Subcutaneous abdominal adipose tissue (tissue), 5 donors: ENCODE results near the gene SUN3.

Experiments used
- H3K27ac ChIP-seq: one replicate; pipeline ENCODE4 v1.7.0; 2013; ENCODE audit warnings: low read depth, mild to moderate bottlenecking, inconsistent platforms, low read length, moderate library complexity
- H3K27me3 ChIP-seq, 5 donors: one replicate each; pipeline ENCODE4 v1.7.0; 2013; ENCODE audit warnings: low read length in 5 of 5, inconsistent platforms in 1 of 5; ENCODE audit not compliant: control insufficient read depth in 5 of 5, insufficient read depth in 4 of 5
- H3K36me3 ChIP-seq, 5 donors: one replicate each; pipeline ENCODE4 v1.7.0; 2013; ENCODE audit warnings: low read length in 5 of 5; ENCODE audit not compliant: control insufficient read depth in 5 of 5, insufficient read depth in 5 of 5
- H3K4me1 ChIP-seq, 5 donors: one replicate each; pipeline ENCODE4 v1.7.0; 2013; ENCODE audit warnings: low read length in 5 of 5, mild to moderate bottlenecking in 3 of 5, moderate library complexity in 1 of 5; ENCODE audit not compliant: control insufficient read depth in 5 of 5, insufficient read depth in 5 of 5
- H3K4me3 ChIP-seq, 5 donors: one replicate each; pipeline ENCODE4 v1.7.0; 2013; ENCODE audit warnings: low read length in 5 of 5, low read depth in 1 of 5
- H3K9ac ChIP-seq, 5 donors: one replicate each; pipeline ENCODE4 v1.7.0; 2013; ENCODE audit warnings: low read length in 5 of 5, mild to moderate bottlenecking in 4 of 5, moderate library complexity in 3 of 5
- H3K9me3 ChIP-seq, 5 donors: one replicate each; pipeline ENCODE4 v1.7.0; 2013; ENCODE audit warnings: low read length in 5 of 5; ENCODE audit not compliant: control insufficient read depth in 5 of 5
- donor health status: healthy.
- donor health status: healthy.
- donor health status: healthy.
- donor health status: healthy.
- donor health status: healthy.

The SUN3 gene

GRCh38 chr7:48035301-48035966 is 6.5 kb upstream of the SUN3 start, which contains the start of gene C7orf57:
TSS of gene C7orf57 (plus strand) at chr7:48035543. CDS start at chr7:48036309, 766 bp downstream.
- no peak within 1 kb of the TSS for H3K27ac ChIP-seq
- no peaks in the 10 kb centered on the region for H3K9me3 ChIP-seq
- H3K4me1 ChIP-seq, result peaks cover 0 to 13% (median 11%) of the 10 kb centered on the region in 5 donors
- peak within 1 kb of the TSS; percentile 54 to 76 (median 70) for H3K4me3 ChIP-seq
- peaks cover 3 to 14% (median 11%) of the 10 kb centered on the region in 5 donors for H3K27me3 ChIP-seq
- peak within 1 kb of the TSS in 2 of 5 donors; percentile 1 to 18 for H3K9ac ChIP-seq
- H3K36me3 ChIP-seq, result no peaks in the 10 kb centered on the region

- H3K4me1 ChIP-seq, result peaks cover 0 to 13% (median 11%) of the 10 kb centered on the region in 5 donors
- H3K9ac ChIP-seq, result no peak overlapping the region
- no peak overlapping the region for H3K27ac ChIP-seq
- H3K9me3 ChIP-seq, result no peaks in the 10 kb centered on the region
- H3K4me3 ChIP-seq, result no peak overlapping the region
- H3K36me3 ChIP-seq, result no peaks in the 10 kb centered on the region
- H3K27me3 ChIP-seq, result peaks cover 3 to 14% (median 11%) of the 10 kb centered on the region in 5 donors
Measured at GRCh38 chr7:48033922-48034321, 5.0 kb upstream of the SUN3 start.

- Histone ChIP-seq H3K9ac (no peak overlapping the region), H3K36me3 (no peaks in the 10 kb centered on the region), H3K9me3 (no peaks in the 10 kb centered on the region), H3K4me3 (no peak overlapping the region), H3K27ac (no peak overlapping the region), H3K27me3 (peaks cover 3 to 9% (median 7%) of the 10 kb centered on the region in 5 donors), H3K4me1 (peaks cover 0 to 19% (median 8%) of the 10 kb centered on the region in 5 donors)
Measured at GRCh38 chr7:48031111-48031510, 2.2 kb upstream of the SUN3 start.

GRCh38 chr7:48025624-48026023 is 3.3 kb downstream of the SUN3 start:
- no peaks in the 10 kb centered on the region for H3K36me3 ChIP-seq
- no peak overlapping the region for H3K4me3 ChIP-seq
- H3K4me1 ChIP-seq, result peaks cover 0 to 8% (median 0%) of the 10 kb centered on the region in 5 donors
- H3K9me3 ChIP-seq, result peaks cover 0 to 9% (median 2%) of the 10 kb centered on the region in 5 donors
- H3K27me3 ChIP-seq, result no peaks in the 10 kb centered on the region
- H3K9ac ChIP-seq, result no peak overlapping the region
- H3K27ac ChIP-seq, result no peak overlapping the region

GRCh38 chr7:48017674-48018073 is 11.2 kb downstream of the SUN3 start:
- Histone ChIP-seq H3K36me3 (no peaks in the 10 kb centered on the region), H3K4me1 (no peaks in the 10 kb centered on the region), H3K27ac (no peak overlapping the region), H3K27me3 (no peaks in the 10 kb centered on the region), H3K9me3 (no peaks in the 10 kb centered on the region), H3K9ac (no peak overlapping the region), H3K4me3 (no peak overlapping the region)

GRCh38 chr7:48016641-48017040 is 12.3 kb downstream of the SUN3 start:
- Histone ChIP-seq H3K4me1 (no peaks in the 10 kb centered on the region), H3K4me3 (no peak overlapping the region), H3K27me3 (no peaks in the 10 kb centered on the region), H3K9me3 (no peaks in the 10 kb centered on the region), H3K9ac (no peak overlapping the region), H3K36me3 (no peaks in the 10 kb centered on the region), H3K27ac (no peak overlapping the region)

GRCh38 chr7:48011951-48012350 is 17.0 kb downstream of the SUN3 start:
- Histone ChIP-seq H3K4me3 (no peak overlapping the region), H3K9me3 (no peaks in the 10 kb centered on the region), H3K27ac (no peak overlapping the region), H3K27me3 (peaks cover 0 to 4% (median 0%) of the 10 kb centered on the region in 5 donors), H3K9ac (no peak overlapping the region), H3K4me1 (no peaks in the 10 kb centered on the region), H3K36me3 (no peaks in the 10 kb centered on the region)

GRCh38 chr7:48011323-48011722 is 17.6 kb downstream of the SUN3 start:
- no peak overlapping the region for H3K27ac ChIP-seq
- no peaks in the 10 kb centered on the region for H3K4me1 ChIP-seq
- H3K9ac ChIP-seq, result no peak overlapping the region
- no peaks in the 10 kb centered on the region for H3K9me3 ChIP-seq
- no peak overlapping the region for H3K4me3 ChIP-seq
- H3K36me3 ChIP-seq, result no peaks in the 10 kb centered on the region
- H3K27me3 ChIP-seq, result peaks cover 0 to 4% (median 0%) of the 10 kb centered on the region in 5 donors

- Histone ChIP-seq H3K4me1 (no peaks in the 10 kb centered on the region), H3K9ac (no peak overlapping the region), H3K4me3 (no peak overlapping the region), H3K27ac (no peak overlapping the region), H3K9me3 (no peaks in the 10 kb centered on the region), H3K36me3 (no peaks in the 10 kb centered on the region), H3K27me3 (peaks cover 0 to 4% (median 0%) of the 10 kb centered on the region in 5 donors)
Measured at GRCh38 chr7:48009954-48010353, 19.0 kb downstream of the SUN3 start.

- no peak overlapping the region for H3K4me3 ChIP-seq
- H3K4me1 ChIP-seq, result no peaks in the 10 kb centered on the region
- no peaks in the 10 kb centered on the region for H3K36me3 ChIP-seq
- no peaks in the 10 kb centered on the region for H3K9me3 ChIP-seq
- H3K27ac ChIP-seq, result no peak overlapping the region
- peaks cover 0 to 4% (median 0%) of the 10 kb centered on the region in 5 donors for H3K27me3 ChIP-seq
- H3K9ac ChIP-seq, result no peak overlapping the region
Measured at GRCh38 chr7:48009257-48009656, 19.6 kb downstream of the SUN3 start.
